T-helper 22 cell (primary cell): Measurements from ENCODE around the gene EVC.

Source experiments
- DNase-seq: peaks from one replicate; pipeline ENCODE4 v3.0.0-alpha.2; 2020; ENCODE audit warnings: low read depth

EVC gene

DNA sequence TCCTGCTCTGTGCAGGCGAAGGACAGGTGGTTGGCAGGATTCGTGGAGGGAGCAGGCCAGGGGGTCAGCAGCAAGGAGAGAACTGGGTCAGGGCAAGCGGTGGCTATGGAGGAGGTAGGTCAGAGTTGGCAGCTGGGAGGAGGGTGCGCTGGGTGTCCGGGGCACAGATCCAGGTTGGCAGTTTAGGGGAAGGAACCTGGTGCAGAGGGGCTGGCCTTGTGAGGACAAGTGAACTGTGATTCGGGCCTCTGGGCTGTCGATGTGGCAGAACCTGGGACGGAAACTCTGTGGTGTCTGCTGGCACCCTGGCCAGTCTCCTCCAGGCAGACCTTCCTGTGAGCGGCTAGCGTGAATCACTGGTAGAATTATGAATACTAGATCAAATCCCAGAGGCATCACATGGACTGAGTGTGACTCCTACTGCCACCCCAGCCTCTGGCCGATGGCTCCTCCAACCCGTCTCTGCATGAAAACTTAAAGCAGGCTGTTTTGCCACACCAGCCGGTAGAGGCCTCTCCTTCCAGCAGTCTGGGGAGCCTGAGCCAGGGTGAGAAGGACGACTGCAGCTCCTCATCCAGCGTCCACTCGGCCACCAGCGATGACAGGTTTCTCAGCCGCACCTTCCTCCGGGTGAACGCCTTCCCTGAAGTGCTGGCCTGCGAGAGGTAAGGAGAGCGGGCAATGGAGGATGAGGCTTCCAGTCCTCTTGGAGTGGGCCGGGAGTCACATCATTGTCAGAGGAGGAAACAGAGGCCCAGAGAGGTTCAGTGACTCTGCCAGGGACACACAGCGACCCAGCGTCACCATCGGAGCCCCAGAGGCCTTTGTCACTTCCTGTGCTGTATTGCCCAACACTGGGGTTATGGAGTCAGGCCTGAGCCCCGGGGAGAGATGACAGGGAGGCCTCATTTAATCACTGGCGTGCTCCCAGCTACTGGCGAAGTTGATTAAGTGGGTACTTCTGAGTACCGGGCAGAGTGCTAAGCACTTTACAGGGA, 20.3 kb downstream of the EVC start:
- no peak for DNase-seq

DNA sequence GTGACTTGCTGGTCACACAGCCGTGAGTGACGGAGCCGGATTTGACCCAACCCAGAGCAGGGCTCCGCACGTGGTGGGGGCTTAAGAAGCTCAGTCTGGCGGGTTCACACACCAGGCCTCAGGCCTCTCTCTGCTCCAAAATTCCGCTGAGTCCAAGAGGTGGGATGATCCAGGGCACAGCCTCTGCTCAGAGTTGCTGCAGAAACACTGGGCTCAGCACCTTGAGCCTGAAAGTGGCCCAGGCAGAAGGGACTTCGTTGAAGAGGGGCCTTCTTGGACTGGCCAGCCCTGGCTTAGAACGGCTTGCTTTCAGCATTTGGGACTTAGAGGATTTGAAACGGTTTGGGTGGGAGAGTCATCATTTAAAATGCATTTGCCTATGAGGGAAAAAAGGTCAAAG, 21.2 kb downstream of the EVC start:
- DNase-seq, result no peak

DNA sequence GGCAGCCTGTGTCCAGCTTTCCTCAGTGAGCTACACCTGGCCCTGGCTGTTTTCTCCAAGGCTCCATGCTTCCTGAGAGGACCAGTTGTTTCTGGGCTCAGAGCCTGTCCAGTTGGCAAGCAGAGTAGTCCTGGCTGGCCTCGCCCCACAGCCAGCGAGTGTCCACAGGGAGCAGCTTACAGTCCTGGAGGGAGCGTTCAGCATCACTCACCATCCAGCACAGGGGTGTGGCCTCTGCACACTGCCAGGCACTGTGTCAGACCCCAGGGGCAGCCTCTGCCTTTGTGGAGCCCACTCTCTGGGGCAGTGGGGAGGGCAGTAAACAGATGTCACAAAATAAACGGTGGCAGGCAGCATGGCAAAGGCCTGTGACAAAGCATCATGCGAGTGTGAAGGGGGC, 23.9 kb downstream of the EVC start:
- DNase-seq, result no peak

DNA sequence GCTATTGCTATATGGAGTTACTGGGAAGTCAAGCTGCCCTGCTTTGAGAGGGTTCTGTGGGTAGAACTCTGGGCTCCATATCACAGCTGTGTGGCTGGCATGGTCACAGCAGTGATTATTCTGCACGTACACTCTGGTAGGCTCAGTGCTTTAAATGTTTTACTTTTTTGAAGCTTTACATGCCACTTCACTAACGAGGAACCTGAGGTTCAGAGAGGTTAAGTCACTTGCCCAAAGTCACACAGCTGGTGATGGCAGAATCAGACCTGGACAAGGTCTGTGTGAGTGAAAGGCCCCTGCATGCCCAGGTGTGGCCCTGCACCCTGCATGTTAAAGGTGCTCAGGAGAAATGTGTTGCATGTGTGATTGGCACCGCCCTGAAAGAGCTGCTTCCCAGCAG, 24.5 kb downstream of the EVC start:
- no peak for DNase-seq

DNA sequence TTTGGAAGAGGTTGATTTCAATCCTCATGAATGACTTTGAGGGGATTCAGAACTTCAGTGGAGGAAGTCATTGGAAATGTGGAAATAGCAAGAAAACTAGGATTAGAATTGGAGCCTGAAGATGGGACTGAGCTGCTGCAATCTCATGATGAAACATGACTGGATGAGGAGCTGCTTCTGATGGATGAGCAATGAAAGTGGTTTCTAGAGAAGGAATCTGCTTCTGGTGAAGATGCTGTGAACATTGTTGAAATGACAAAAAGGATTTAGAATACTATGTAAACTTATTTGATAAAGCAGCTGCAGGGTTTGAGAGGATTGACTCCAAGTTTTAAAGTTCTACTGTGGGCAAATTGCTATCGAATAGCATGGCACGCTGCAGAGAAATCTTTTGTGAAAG, 27.1 kb downstream of the EVC start:
- no peak for DNase-seq

DNA sequence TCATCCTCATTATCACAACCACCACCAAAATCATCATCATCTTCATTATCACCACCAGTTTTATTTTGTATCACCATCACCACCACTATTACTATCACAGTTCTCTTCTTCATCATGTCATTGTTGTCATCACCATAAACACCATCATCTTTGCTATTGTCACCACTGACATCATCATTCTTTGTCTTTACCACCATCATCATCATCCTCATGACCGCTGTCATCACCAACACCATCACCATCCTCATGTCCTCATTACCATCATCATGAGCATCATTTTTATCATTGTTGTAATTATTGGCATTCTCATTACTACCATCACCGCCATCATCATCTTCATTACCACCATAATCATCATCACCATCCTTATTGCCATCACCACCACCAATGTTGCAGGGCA, 31.4 kb downstream of the EVC start:
- DNase-seq, result no peak

DNA sequence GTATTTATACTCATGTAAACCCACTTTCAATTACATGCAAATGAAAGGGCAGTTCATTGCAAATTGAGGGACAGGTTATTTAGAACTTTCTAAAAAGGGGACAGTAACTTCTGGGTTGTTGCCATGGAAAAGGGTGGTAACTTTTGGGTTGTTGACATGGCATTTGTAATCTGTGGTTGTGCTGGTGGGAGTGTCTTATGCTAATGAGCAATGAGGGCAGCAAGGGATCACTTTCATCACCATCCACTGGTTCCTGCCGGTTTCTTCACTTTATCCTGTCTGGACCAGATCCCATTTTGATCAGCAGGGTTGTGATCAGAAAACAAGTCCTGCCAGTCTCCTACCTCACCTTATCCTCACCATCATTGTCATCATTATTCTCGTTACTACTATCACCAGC, 32.0 kb downstream of the EVC start:
- DNase-seq, result no peak

DNA sequence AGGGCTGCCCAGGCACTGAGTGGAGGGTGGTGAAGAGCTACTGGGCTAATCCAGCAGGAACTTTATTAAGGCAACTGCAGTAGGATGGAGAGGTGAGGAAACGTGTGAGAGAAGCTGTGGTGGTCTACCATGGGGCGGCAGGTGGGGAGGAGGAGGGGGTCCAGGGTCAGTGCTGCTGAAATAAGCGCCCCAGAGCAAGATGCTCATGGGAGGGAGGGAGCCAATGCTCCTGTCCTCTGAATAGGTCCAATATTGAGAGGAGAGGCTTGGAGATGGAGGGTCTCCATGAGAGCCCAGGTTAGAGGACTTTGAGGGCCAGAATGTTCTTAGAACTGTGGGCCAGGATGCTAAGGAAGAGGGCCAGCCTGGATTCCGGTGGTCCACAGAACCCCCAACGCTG, 35.2 kb downstream of the EVC start:
- no peak for DNase-seq

DNA sequence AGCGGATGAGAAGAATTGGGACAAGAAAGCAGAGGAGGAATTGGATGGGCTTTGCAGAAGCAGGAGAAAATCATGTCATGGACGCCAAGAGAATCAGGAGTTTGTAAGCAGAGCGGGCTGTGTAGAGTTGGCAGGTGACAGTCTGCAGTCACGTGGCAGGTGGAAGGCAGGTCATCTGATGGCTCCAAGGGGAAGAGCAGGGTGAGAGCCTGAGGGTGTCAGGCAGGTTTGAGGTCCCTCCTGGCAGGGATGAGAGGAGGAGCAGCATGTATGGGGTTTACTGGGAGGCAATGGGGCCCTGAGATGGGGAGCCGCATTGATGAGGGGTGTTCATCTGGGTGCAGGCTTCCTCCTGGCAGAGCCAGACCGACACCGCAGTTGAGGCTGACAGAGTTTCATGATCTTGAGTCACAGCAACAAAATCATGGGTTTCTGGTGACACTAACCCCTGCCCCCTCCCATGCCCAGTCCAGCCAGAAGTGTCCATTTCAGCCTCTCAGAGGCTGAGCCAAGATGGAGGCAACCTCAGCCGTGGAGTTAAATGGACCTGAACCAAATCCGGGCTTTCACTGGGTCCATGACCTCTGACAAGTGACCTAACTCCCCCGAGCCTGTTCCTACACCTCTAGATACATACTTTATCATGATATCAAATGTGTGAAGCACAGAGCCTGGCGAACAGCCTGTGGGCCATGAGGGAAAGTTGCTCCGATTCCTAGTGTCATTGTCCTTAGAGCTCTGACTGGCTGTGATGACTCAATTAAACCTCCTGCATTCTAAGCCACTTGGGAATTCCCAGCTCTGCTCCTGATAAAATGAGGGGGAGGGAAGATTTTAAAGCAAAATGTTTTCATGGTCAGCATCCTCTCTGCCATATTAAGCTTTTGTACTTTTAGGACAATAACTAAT, 36.1 kb downstream of the EVC start:
- DNase-seq, result no peak

DNA sequence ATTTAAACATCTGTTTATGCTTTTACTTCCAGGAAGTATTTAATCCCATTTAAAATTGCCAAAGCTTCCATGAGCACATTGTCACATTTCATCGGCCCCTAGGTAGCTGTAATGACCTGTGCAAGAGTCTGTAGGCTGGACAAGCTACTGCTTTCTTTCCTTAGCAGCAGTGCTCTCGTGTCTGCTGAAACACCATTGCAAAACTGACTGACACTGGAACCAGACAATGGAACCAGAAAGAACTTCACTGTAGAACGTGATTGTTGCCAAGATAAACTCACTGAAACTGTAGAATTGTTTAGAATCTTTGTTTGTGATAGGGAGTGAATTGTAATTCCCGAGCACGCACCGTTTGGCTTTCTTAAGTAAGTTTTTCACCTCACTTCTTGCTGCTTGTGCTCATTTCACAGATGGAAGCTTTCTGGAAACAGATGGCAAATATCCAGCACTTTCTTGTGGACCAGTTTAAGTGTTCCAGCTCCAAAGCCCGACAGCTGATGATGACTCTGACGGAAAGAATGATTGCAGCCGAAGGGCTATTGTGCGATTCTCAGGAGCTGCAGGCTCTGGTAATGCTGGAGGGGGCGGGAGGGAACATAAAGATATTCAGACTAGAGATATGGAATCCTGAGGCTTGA, 36.9 kb downstream of the EVC start:
- no peak for DNase-seq

DNA sequence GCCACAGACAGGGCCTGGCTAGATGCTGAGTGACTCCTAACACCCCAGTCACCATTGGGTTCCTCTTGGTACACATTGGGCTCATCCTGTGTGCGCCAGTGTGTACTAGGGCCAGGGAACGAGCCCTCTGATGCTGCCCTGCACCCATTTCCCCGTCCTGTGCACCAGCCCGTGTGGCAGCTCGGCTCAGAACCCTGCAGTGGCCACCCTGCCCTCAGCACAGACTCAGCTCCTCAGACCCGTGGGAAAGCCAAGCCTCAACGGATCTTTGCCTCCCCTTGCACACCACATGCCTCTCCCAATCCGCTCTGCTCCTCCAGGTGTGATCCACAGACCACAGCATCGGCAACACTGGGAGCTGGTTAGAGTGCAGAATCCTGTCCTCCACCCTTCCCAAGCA, 38.6 kb downstream of the EVC start:
- no peak for DNase-seq

DNA sequence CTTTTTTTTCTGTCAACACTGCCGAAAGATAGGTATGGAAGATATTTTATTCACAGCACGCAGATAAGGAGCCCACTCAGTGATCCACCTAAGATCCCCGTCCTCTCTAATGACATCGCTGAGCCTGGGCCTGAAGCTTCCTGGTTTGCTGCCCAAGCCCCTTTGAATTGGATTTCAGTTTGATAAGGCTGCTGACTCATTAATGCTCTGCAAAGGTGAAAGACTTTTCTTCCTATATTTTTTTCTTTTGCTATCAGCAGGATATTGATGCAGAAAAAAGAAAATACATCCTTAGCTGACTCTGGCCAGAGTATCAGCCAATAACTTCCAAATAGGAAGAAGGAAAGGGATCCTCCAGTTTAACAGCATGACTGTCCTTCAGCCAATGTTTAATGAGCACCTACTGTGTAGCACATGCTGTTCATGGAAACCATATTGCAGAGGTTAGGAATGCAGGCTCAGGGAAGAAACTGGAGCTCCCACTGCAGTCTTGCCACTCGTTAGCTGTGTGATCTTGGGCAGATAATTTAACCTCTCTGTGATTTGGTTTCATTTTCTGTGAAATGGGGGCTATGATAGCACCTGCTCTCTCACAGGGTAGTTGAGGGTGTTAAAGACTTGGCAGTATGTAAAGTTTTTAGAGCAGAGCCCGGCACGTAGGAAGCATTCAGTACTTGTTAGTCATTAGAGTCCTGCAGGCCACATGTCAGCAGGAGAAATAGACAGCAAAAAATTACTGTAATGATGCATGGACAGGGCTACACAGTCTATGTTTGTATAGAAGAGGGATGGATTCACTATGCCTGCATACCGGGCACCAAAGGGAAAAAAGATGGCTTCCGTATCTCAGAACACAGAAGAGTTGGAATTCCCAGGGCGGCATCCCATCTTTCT, 39.3 kb downstream of the EVC start:
- no peak for DNase-seq

DNA sequence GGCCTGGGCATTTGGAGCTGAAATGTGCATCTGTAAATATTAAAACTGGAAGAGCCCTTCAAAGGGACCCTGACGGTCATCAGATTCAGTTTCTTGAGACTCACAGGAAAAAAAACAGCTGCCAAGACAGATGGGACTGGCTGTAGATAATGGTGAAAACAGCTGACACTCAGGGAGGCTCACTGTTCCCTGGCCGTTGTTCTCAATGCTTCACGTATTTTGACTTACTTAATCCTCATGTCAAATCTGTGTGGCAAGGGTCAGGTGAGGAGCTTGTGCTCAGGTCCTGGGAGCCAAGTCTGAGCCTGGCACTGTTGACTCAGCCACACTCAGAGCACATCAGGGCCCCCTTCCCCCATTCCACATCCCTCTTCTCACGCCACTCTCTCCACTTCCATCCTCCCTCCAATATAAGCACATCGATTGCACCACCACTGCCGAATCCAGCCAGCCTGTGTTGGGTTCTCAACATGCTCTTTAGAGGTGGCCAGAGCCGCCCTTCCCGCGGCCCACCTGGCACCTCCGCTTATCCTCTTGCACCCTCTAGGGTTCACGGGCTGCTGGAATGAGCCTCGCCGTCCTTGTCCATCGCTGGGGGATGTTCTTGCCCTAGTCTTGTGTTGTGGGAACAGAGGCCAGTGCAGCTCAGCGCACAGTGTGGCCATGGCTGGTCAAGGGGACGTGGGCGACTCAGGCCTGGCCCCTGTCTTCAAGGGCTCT, 40.1 kb downstream of the EVC start:
- no peak for DNase-seq

DNA sequence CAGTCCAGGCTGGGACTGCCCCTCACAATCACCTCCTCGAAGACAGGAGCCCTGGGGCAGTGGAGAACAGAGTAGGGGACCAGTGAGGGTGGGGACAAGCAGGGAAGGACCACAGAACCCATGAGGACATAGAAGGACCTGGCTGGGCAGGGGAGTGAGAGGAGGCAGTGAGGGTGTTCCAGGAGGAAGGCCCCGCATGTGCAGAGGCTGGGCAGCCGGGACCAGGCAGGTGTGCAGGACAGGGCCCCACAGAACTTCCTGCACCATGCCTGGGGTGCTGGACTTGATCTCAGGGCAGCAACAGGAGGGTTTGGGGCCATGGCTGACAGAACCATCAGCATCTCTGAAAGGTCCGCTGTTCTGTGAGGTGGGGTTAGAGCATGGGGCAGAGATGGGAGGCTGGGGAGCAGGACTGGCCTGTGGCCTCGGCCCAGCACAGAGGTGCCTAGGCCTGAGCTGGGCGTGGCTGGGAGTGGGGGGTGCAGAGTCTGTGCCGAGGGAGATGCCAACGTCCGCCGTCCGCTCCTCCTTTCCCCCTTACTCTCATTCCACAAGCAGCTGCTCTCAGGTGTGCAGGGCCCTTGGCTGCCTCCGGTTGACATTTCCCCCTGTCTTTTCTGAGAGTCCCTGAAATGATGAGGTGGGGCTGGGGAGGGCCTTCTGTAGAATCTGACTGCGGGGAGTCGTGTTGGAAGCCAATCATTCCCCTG, 40.8 kb downstream of the EVC start:
- DNase-seq, result no peak

DNA sequence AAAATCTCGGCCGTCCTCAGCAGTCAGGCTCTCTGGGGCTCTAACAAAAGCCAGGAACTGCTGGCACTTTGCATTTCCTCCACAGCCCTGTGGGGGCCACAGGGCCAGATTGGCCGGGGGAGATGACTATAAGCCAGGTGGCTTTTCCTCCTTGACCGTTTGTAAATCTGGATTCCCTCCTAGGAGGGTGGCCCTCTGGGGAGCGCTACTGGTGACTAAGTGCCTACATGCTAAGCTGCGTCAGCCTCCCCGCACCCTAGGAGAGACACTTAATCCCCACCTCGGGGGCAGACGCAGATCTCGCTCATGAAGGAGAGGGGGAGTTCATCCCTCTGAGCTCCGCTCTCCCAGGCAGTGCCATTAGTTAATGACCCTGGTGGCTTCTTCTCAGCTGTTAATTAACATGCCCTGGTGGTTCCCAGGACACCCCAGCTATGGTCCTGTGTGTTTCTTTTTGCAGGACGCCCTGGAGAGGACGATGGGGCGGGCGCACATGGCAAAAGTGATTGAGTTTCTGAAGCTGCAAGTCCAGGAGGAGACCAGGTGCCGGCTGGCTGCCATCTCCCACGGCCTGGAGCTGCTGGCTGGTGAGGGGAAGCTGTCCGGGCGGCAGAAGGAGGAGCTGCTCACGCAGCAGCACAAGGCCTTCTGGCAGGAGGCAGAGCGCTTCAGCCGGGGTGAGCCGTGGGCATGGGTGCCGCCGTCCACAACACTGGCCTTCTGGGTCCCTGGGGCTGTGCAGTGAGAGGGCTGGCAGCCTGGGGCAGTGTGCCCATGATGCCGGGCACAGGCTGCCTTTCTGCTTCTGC, 41.6 kb downstream of the EVC start:
- DNase-seq, result no peak

DNA sequence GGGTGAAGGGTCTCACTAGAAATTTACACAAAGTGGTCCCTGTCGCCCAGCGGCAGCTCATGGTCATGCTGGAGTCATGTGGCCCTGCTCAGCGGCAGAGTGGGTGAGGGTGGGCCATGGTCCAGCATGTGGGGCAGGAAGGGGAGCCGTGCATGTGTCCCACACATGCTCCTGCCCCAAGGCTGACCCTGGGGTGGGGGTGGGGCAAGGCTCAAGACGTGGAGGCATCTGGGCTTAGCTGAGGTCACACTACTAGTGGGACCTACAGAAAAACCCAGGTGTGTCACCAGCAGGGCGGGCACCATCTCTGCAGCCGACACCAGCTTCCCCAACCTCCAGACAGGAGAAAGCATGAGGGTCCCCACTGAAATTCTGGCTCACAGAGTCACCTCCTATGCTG, 42.4 kb downstream of the EVC start:
- DNase-seq, result no peak

DNA sequence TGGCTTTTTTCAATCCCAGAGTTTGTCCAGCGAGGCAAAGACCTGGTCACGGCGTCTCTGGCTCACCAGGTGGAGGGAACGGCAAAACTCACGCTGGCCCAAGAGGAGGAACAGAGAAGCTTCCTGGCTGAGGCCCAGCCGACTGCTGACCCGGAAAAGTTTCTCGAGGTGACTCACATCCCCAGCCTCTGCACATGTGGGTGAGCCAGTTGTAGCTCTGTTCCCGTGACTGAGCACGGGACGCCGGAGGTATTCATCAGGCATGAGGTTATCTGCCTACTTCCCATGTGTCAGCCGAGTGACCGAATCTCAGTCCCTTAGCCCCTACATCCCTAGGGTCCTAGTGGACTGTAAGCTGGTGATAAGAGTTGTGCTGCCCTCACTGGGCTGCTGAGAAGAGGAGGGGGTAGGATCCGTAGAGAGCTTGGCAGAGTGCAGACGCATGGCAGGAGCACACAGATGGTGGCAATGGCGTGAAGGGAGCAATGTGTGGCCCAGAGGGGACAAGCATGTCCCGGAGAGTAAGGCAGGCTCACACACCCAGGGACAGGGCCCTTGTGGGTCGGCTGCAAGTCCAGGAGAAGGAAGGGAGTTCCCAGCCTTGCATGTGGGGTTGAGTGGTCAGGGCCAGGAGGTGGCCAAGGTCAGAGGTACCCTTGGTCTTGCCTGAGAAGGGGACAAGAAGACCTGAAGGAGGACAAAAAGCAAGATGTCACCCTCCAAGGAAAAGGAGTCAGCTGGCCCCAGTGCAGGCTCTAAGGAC, 42.9 kb downstream of the EVC start:
- no peak for DNase-seq

DNA sequence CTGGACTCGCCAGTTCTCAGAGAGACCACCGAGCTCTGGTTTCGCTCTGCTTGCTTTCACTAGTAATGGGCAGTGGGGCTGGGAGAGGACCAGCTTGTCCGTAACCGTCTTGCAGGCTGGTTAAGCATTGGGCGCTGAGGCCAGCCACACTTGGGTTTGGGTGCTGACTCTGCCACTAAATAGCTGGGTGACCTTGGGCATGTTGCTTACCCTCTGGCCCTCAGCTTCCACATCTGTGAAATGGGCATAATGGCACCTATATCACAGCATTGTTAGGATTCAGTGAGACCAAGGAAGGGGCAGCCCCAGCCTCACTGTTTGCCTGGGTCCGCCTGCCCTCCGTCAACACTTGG, 43.5 kb downstream of the EVC start:
- DNase-seq, result no peak

DNA sequence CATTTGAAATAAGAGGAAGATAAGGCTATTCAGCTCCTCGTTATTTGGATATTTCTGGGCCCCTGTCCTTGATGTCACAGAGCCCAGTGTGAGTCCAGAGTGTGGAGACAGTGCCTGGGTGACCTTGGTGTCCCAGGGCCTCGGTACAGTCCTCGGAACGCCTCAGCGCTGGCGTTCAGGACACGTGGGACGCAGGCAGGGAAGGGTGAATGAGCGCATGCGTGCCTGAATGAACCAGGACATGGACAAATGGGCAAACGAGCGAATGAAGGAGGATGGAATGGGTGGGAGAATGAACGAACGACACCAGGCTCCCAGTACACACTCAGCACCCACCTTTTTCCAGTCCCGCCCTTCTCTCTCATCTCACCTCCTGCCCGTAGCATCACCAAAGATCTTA, 44.2 kb downstream of the EVC start:
- DNase-seq, result no peak
